Daoy (cell line): ENCODE measurements around the gene E2F6. TPM values are rescaled to one million over a fixed set of nuclear protein-coding genes. Genes with fewer than 3 reads are reported as not detected.
"Not testable (repeated sequence)": the region's sequence is repeated elsewhere in the genome, so short reads cannot be mapped to it uniquely, and the experiment has no call there.

Experiments used
- DNase-seq: peaks from one replicate; pipeline ENCODE4 v3.0.0-alpha.2; 2015; ENCODE audit warnings: low read depth
- total RNA-seq: library from RNA; depleted of rRNA; stranded (reverse); fragments of >200 nt; shearing (Covaris generic); gene quantifications from 2 replicates; pipeline ENCODE4 v1.2.3, GENCODE V29; 2014

Gene E2F6
- total RNA-seq, 1 experiment from 2014 or later: 32.2 TPM

GRCh38 chr2:11414372-11415124 lies 51.4 kb downstream of the E2F6 start:
- no peak for DNase-seq

- DNase-seq: no peak
These were observed 53.5 kb downstream of the E2F6 start for GRCh38 chr2:11412449-11412810.

- peak; percentile 64 for DNase-seq
These were observed 54.1 kb downstream of the E2F6 start for GRCh38 chr2:11411768-11412448.

GRCh38 chr2:11411244-11411643 lies 54.7 kb downstream of the E2F6 start:
- DNase-seq: no peak

- no peak for DNase-seq
These were observed 55.9 kb downstream of the E2F6 start for GRCh38 chr2:11410101-11410500.

GRCh38 chr2:11409572-11409959 lies 56.4 kb downstream of the E2F6 start:
- DNase-seq: no peak

- no peak for DNase-seq
These were observed 56.9 kb downstream of the E2F6 start for GRCh38 chr2:11408959-11409571.

- no peak for DNase-seq
These were observed 58.5 kb downstream of the E2F6 start for GRCh38 chr2:11407413-11407812.

- peak; percentile 41 for DNase-seq
These were observed 59.0 kb downstream of the E2F6 start for GRCh38 chr2:11406958-11407381.

GRCh38 chr2:11406267-11406957 lies 59.5 kb downstream of the E2F6 start:
- no peak for DNase-seq

GRCh38 chr2:11405599-11406266 lies 60.2 kb downstream of the E2F6 start:
- DNase-seq: no peak

- DNase-seq: not testable (repeated sequence)
These were observed 60.9 kb downstream of the E2F6 start for GRCh38 chr2:11405074-11405406.

GRCh38 chr2:11404376-11405073 lies 61.4 kb downstream of the E2F6 start:
- no peak for DNase-seq

- no peak for DNase-seq
These were observed 63.5 kb downstream of the E2F6 start for GRCh38 chr2:11402436-11402835.

GRCh38 chr2:11399438-11399762 lies 66.6 kb downstream of the E2F6 start:
- no peak for DNase-seq

- DNase-seq: no peak
These were observed 67.1 kb downstream of the E2F6 start for GRCh38 chr2:11398750-11399437.

GRCh38 chr2:11397513-11397912 lies 68.4 kb downstream of the E2F6 start:
- DNase-seq: no peak

- no peak for DNase-seq
These were observed 69.2 kb downstream of the E2F6 start for GRCh38 chr2:11396467-11397445.

GRCh38 chr2:11396021-11396420 lies 69.9 kb downstream of the E2F6 start:
- no peak for DNase-seq

- no peak for DNase-seq
These were observed 70.6 kb downstream of the E2F6 start for GRCh38 chr2:11395389-11395788.
